ENCODE data around the gene AP3B2. TPM values are rescaled to one million over a fixed set of nuclear protein-coding genes. Genes with fewer than 3 reads are reported as not detected.

AP3B2 gene
- total RNA-seq, 2 donors from 2014 or later = 5.4 to 9.3 TPM

GRCh38 chr15:82677720-82678323 is 31.9 kb downstream of the AP3B2 start:
- Histone ChIP-seq H3K4me1 (replicated peaks) (no peaks in the 10 kb centered on the region), H3K27ac (no peak overlapping the region), H3K27me3 (replicated peaks; ENCODE audit: insufficient read depth) (no peaks in the 10 kb centered on the region), H3K36me3 (no peaks in the 10 kb centered on the region), H3K9me3 (no peaks in the 10 kb centered on the region), H3K4me3 (no peak overlapping the region)
- DNase-seq (ENCODE audit: low spot score) = no peak
- 88% methylated on average over 7 of the region's 7 CpGs for WGBS
- TF ChIP-seq POLR2AphosphoS5 (IDR thresholded peaks at IDR 0.05) (no peak), POLR2A (IDR thresholded peaks at IDR 0.05) (no peak)
- TF ChIP-seq, protein P1, sequence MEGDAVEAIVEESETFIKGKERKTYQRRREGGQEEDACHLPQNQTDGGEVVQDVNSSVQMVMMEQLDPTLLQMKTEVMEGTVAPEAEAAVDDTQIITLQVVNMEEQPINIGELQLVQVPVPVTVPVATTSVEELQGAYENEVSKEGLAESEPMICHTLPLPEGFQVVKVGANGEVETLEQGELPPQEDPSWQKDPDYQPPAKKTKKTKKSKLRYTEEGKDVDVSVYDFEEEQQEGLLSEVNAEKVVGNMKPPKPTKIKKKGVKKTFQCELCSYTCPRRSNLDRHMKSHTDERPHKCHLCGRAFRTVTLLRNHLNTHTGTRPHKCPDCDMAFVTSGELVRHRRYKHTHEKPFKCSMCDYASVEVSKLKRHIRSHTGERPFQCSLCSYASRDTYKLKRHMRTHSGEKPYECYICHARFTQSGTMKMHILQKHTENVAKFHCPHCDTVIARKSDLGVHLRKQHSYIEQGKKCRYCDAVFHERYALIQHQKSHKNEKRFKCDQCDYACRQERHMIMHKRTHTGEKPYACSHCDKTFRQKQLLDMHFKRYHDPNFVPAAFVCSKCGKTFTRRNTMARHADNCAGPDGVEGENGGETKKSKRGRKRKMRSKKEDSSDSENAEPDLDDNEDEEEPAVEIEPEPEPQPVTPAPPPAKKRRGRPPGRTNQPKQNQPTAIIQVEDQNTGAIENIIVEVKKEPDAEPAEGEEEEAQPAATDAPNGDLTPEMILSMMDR (IDR thresholded peaks at IDR 0.05) = no peak
- intact Hi-C loops (cut with DNase I) = no loop called here

DNA sequence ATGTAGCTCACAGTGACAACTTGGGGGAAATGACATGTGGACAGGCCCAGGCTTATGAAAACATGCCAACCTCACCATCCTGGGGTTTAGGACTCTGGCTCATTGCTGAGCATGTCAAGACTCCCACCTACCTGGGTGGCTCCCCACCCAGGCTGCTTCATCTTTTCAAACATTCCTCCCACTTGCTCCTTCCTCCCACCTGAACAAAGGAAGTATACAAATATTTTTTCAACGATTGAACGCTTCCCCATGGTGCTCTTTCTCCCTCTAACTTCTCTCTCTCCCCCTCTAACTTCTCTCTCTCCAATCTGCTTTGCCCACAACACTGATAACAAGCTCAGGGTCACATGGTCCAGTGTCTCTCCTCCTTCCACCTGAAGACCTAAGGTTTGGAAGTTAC is 34.8 kb downstream of the AP3B2 start:
- Histone ChIP-seq H3K9me3 (no peaks in the 10 kb centered on the region), H3K4me3 (no peak overlapping the region), H3K36me3 (no peaks in the 10 kb centered on the region), H3K4me1 (replicated peaks) (no peaks in the 10 kb centered on the region), H3K27ac (no peak overlapping the region), H3K27me3 (replicated peaks; ENCODE audit: insufficient read depth) (no peaks in the 10 kb centered on the region)
- DNase-seq (ENCODE audit: low spot score) = no peak
- TF ChIP-seq, protein P1 (IDR thresholded peaks at IDR 0.05) = no peak
- no peak for TF ChIP-seq POLR2A (IDR thresholded peaks at IDR 0.05)
- no peak for TF ChIP-seq POLR2AphosphoS5 (IDR thresholded peaks at IDR 0.05)
- WGBS = 57% methylated on average over 2 of the region's 2 CpGs
- intact Hi-C loops (cut with DNase I) = no loop called here

DNA sequence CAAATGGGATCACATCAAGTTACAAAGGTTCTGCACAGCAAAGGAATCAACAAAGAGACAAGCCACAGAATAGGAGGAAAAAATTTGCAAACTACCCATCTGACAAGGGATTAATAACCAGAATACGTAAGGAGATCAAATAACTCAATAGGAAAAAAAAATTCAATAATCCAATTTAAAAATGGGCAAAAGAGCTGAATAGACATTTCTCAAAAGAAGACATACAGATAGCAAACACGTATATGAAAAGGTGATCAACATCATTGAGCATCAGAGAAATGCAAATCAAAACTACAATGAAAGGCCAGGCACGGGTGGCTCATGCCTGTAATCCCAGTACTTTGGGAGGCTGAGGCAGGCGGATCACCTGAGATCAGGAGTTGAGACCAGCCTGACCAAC is 39.0 kb downstream of the AP3B2 start:
- no peaks in the 10 kb centered on the region for H3K9me3 ChIP-seq
- H3K27ac ChIP-seq = no peak overlapping the region
- intact Hi-C loops (cut with DNase I) = no loop called here
- DNase-seq (ENCODE audit: low spot score) = no peak
- H3K4me1 ChIP-seq (replicated peaks) = no peaks in the 10 kb centered on the region
- H3K27me3 ChIP-seq (replicated peaks; ENCODE audit: insufficient read depth) = no peaks in the 10 kb centered on the region
- no peaks in the 10 kb centered on the region for H3K36me3 ChIP-seq
- 92% methylated on average over 4 of the region's 4 CpGs for WGBS
- TF ChIP-seq POLR2A (IDR thresholded peaks at IDR 0.05) (no peak), POLR2AphosphoS5 (IDR thresholded peaks at IDR 0.05) (no peak)
- TF ChIP-seq, protein P1 (IDR thresholded peaks at IDR 0.05) = no peak
- H3K4me3 ChIP-seq = no peak overlapping the region

- H3K27me3 ChIP-seq (replicated peaks; ENCODE audit: insufficient read depth) = no peaks in the 10 kb centered on the region
- no peaks in the 10 kb centered on the region for H3K9me3 ChIP-seq
- intact Hi-C loops (cut with DNase I) = no loop called here
- no peaks in the 10 kb centered on the region for H3K4me1 ChIP-seq (replicated peaks)
- WGBS = 88% methylated on average over 10 of the region's 10 CpGs
- no peak overlapping the region for H3K4me3 ChIP-seq
- no peaks in the 10 kb centered on the region for H3K36me3 ChIP-seq
- DNase-seq (ENCODE audit: low spot score) = no peak
- H3K27ac ChIP-seq = no peak overlapping the region
- TF ChIP-seq, protein P1 (IDR thresholded peaks at IDR 0.05) = no peak
- no peak for TF ChIP-seq POLR2A (IDR thresholded peaks at IDR 0.05)
- no peak for TF ChIP-seq POLR2AphosphoS5 (IDR thresholded peaks at IDR 0.05)
Measured at GRCh38 chr15:82666606-82667005, 43.1 kb downstream of the AP3B2 start.

GRCh38 chr15:82664021-82664420 is 45.7 kb downstream of the AP3B2 start:
- TF ChIP-seq POLR2A (IDR thresholded peaks at IDR 0.05) = no peak
- no peak for TF ChIP-seq POLR2AphosphoS5 (IDR thresholded peaks at IDR 0.05)
- TF ChIP-seq, protein P1 (IDR thresholded peaks at IDR 0.05) = no peak
- Histone ChIP-seq H3K27ac (no peak overlapping the region), H3K36me3 (no peaks in the 10 kb centered on the region), H3K27me3 (replicated peaks; ENCODE audit: insufficient read depth) (no peaks in the 10 kb centered on the region), H3K4me3 (no peak overlapping the region), H3K9me3 (no peaks in the 10 kb centered on the region), H3K4me1 (replicated peaks) (no peaks in the 10 kb centered on the region)
- no peak for DNase-seq (ENCODE audit: low spot score)
- intact Hi-C loops (cut with DNase I) = no loop called here
- WGBS = 90% methylated on average over 5 of the region's 5 CpGs
